ENCODE measurements around the gene LCN12.

The LCN12 gene

GRCh38 chr9:136960212-136960937 is 8.3 kb downstream of the LCN12 start:
- H3K79me2 ChIP-seq, result no peaks in the 10 kb centered on the region
- no peak for TF ChIP-seq CTCF (IDR thresholded peaks at IDR 0.05)
- no peak overlapping the region for H2AFZ ChIP-seq
- H3K27ac ChIP-seq, result no peak overlapping the region
- no peaks in the 10 kb centered on the region for H3K9me3 ChIP-seq (ENCODE audit: control insufficient read depth, low read length)
- H3K4me3 ChIP-seq (ENCODE audit: low read depth, low read length), result no peak overlapping the region
- H3K4me2 ChIP-seq (ENCODE audit: low read length), result no peak overlapping the region
- no peaks in the 10 kb centered on the region for H3K36me3 ChIP-seq (ENCODE audit: control insufficient read depth, insufficient read depth, low read length)
- no peak overlapping the region for H3K9ac ChIP-seq
- H3K4me1 ChIP-seq, result no peaks in the 10 kb centered on the region
- H3K27me3 ChIP-seq (ENCODE audit: control insufficient read depth, insufficient read depth, low read length), result no peaks in the 10 kb centered on the region

- Histone ChIP-seq H3K4me1 (no peaks in the 10 kb centered on the region), H2AFZ (no peak overlapping the region), H3K27ac (no peak overlapping the region), H3K79me2 (no peaks in the 10 kb centered on the region), H3K27me3 (ENCODE audit: control insufficient read depth, insufficient read depth, low read length) (no peaks in the 10 kb centered on the region), H3K4me3 (ENCODE audit: low read depth, low read length) (no peak overlapping the region), H3K36me3 (ENCODE audit: control insufficient read depth, insufficient read depth, low read length) (no peaks in the 10 kb centered on the region), H3K4me2 (ENCODE audit: low read length) (no peak overlapping the region), H3K9ac (no peak overlapping the region), H3K9me3 (ENCODE audit: control insufficient read depth, low read length) (no peaks in the 10 kb centered on the region)
- TF ChIP-seq CTCF (IDR thresholded peaks at IDR 0.05), result no peak
Measured at GRCh38 chr9:136960938-136961275, 8.8 kb downstream of the LCN12 start.

- Histone ChIP-seq H3K4me1 (no peaks in the 10 kb centered on the region), H2AFZ (no peak overlapping the region), H3K9ac (no peak overlapping the region), H3K4me2 (ENCODE audit: low read length) (no peak overlapping the region), H3K36me3 (ENCODE audit: control insufficient read depth, insufficient read depth, low read length) (no peaks in the 10 kb centered on the region), H3K27me3 (ENCODE audit: control insufficient read depth, insufficient read depth, low read length) (no peaks in the 10 kb centered on the region), H3K79me2 (no peaks in the 10 kb centered on the region), H3K4me3 (ENCODE audit: low read depth, low read length) (no peak overlapping the region), H3K9me3 (ENCODE audit: control insufficient read depth, low read length) (no peaks in the 10 kb centered on the region), H3K27ac (no peak overlapping the region)
- no peak for TF ChIP-seq CTCF (IDR thresholded peaks at IDR 0.05)
Measured at GRCh38 chr9:136961279-136962065, 9.4 kb downstream of the LCN12 start.

- Histone ChIP-seq H3K9ac (no peak overlapping the region), H3K9me3 (ENCODE audit: control insufficient read depth, low read length) (no peaks in the 10 kb centered on the region), H3K27ac (no peak overlapping the region), H3K79me2 (no peaks in the 10 kb centered on the region), H3K4me2 (ENCODE audit: low read length) (no peak overlapping the region), H3K4me1 (no peaks in the 10 kb centered on the region), H2AFZ (no peak overlapping the region), H3K36me3 (ENCODE audit: control insufficient read depth, insufficient read depth, low read length) (no peaks in the 10 kb centered on the region), H3K4me3 (ENCODE audit: low read depth, low read length) (no peak overlapping the region), H3K27me3 (ENCODE audit: control insufficient read depth, insufficient read depth, low read length) (no peaks in the 10 kb centered on the region)
- TF ChIP-seq CTCF (IDR thresholded peaks at IDR 0.05), result no peak
Measured at GRCh38 chr9:136962163-136962562, 10.1 kb downstream of the LCN12 start.

Data from parathyroid adenoma (tissue), 2 donors.